ENCODE measurements around the gene HSPA4. TPM values are rescaled to one million over a fixed set of nuclear protein-coding genes. Genes with fewer than 3 reads are reported as not detected.
"Not testable (repeated sequence)": the region's sequence is repeated elsewhere in the genome, so short reads cannot be mapped to it uniquely, and the experiment has no call there.

The HSPA4 gene
- total RNA-seq, 1 donor from 2014 or later: 96.6 TPM

DNA sequence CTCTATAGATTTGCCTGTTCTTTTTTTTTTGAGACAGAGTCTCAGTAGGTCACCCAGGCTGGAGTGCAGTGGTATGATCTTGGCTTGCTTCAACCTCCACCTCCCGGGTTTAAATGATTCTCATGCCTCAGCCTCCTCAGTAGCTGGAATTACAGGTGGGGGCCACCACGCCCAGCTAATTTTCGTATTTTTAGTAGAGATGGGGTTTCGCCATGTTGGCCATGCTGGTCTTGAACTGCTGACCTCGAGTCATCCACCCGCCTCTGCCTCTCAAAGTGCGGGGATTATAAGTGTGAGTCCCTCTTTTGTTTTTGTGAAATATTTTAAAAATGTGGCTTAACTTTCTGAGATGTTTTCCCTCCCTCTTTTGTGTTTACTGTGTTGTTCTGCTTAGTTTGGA, 29.2 kb downstream of the HSPA4 start:
- Mint-ChIP-seq H3K4me1 (ENCODE audit: low read depth, unreplicated experiment) (peaks cover 2% of the 10 kb centered on the region), H3K27ac (ENCODE audit: unreplicated experiment) (no peak overlapping the region), H3K4me3 (ENCODE audit: unreplicated experiment) (no peak overlapping the region), H3K9me3 (ENCODE audit: unreplicated experiment) (peaks cover 2% of the 10 kb centered on the region), H3K27me3 (ENCODE audit: unreplicated experiment) (peaks cover 3% of the 10 kb centered on the region), H3K36me3 (ENCODE audit: unreplicated experiment) (peaks cover 1% of the 10 kb centered on the region)
- no peak for DNase-seq
- TF ChIP-seq, protein P1, sequence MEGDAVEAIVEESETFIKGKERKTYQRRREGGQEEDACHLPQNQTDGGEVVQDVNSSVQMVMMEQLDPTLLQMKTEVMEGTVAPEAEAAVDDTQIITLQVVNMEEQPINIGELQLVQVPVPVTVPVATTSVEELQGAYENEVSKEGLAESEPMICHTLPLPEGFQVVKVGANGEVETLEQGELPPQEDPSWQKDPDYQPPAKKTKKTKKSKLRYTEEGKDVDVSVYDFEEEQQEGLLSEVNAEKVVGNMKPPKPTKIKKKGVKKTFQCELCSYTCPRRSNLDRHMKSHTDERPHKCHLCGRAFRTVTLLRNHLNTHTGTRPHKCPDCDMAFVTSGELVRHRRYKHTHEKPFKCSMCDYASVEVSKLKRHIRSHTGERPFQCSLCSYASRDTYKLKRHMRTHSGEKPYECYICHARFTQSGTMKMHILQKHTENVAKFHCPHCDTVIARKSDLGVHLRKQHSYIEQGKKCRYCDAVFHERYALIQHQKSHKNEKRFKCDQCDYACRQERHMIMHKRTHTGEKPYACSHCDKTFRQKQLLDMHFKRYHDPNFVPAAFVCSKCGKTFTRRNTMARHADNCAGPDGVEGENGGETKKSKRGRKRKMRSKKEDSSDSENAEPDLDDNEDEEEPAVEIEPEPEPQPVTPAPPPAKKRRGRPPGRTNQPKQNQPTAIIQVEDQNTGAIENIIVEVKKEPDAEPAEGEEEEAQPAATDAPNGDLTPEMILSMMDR (IDR thresholded peaks at IDR 0.05; ENCODE audit: partially characterized antibody, unreplicated experiment): no peak

DNA sequence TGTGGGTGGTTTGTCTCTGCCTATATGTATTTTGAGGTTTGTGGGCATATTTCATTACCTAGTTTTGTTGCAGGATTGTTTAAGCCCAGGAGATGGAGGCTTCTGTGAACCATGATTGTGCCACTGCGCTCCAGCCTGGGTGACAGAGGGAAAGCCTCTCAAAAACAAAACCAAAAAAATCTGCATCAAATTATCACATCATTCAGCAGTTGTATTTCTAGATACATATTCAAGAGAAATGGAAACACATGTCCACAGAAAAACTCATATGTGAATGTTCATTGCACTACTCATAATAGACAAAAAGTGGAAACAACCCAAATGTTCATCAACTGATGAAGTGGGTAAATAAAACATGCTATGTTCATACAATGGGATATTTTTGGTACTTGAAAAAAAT, 29.9 kb downstream of the HSPA4 start:
- DNase-seq: no peak
- H3K36me3 Mint-ChIP-seq (ENCODE audit: unreplicated experiment): peaks cover 4% of the 10 kb centered on the region
- H3K4me1 Mint-ChIP-seq (ENCODE audit: low read depth, unreplicated experiment): peaks cover 2% of the 10 kb centered on the region
- no peak overlapping the region for H3K27ac Mint-ChIP-seq (ENCODE audit: unreplicated experiment)
- peaks cover 2% of the 10 kb centered on the region for H3K9me3 Mint-ChIP-seq (ENCODE audit: unreplicated experiment)
- H3K27me3 Mint-ChIP-seq (ENCODE audit: unreplicated experiment): peaks cover 3% of the 10 kb centered on the region
- TF ChIP-seq, protein P1 (IDR thresholded peaks at IDR 0.05; ENCODE audit: partially characterized antibody, unreplicated experiment): no peak
- no peak overlapping the region for H3K4me3 Mint-ChIP-seq (ENCODE audit: unreplicated experiment)

DNA sequence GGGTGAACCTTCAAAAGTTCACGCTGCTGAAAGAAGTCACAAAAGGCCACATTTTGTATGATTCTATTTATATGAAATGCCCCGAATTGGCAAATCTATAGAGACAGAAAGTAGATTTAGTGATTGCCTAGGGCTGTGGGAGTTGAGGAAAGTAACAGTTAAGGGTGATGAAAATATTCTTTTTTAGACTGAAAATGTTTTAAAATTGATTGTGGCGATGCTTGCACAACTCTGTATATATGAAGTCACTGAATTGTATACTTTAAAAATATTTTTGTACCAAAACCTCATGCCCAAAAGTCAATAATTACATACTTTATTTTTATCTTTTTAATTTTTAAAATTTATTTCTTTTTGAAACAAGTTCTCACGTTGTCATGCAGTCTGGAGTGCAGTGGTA, 30.3 kb downstream of the HSPA4 start:
- no peak overlapping the region for H3K4me3 Mint-ChIP-seq (ENCODE audit: unreplicated experiment)
- TF ChIP-seq, protein P1 (IDR thresholded peaks at IDR 0.05; ENCODE audit: partially characterized antibody, unreplicated experiment): no peak
- H3K27ac Mint-ChIP-seq (ENCODE audit: unreplicated experiment): no peak overlapping the region
- peaks cover 2% of the 10 kb centered on the region for H3K9me3 Mint-ChIP-seq (ENCODE audit: unreplicated experiment)
- H3K27me3 Mint-ChIP-seq (ENCODE audit: unreplicated experiment): peaks cover 3% of the 10 kb centered on the region
- no peak for DNase-seq
- H3K4me1 Mint-ChIP-seq (ENCODE audit: low read depth, unreplicated experiment): peaks cover 2% of the 10 kb centered on the region
- peaks cover 4% of the 10 kb centered on the region for H3K36me3 Mint-ChIP-seq (ENCODE audit: unreplicated experiment)

DNA sequence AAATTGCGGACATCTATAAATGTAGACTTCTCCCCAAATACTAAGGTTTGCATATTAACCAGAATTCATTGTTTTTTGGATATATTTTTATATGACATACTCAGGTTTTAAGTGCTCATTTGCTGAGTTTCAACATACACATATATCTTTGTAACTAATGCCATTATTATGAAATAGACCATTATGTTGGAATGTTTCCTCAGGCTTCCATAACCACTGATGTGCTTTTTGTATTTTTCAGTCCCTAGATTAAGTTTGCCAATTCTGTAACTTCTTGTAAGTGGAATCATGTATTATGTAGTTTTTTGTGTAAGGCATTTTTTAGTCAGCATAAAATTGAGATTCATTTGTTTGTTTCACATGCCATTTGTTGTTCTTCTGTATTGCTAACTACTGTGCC, 32.1 kb downstream of the HSPA4 start:
- H3K27me3 Mint-ChIP-seq (ENCODE audit: unreplicated experiment): peaks cover 3% of the 10 kb centered on the region
- peaks cover 2% of the 10 kb centered on the region for H3K4me1 Mint-ChIP-seq (ENCODE audit: low read depth, unreplicated experiment)
- no peak for DNase-seq
- no peak overlapping the region for H3K27ac Mint-ChIP-seq (ENCODE audit: unreplicated experiment)
- peaks cover 4% of the 10 kb centered on the region for H3K36me3 Mint-ChIP-seq (ENCODE audit: unreplicated experiment)
- no peak overlapping the region for H3K4me3 Mint-ChIP-seq (ENCODE audit: unreplicated experiment)
- H3K9me3 Mint-ChIP-seq (ENCODE audit: unreplicated experiment): peaks cover 2% of the 10 kb centered on the region
- TF ChIP-seq, protein P1 (IDR thresholded peaks at IDR 0.05; ENCODE audit: partially characterized antibody, unreplicated experiment): no peak

DNA sequence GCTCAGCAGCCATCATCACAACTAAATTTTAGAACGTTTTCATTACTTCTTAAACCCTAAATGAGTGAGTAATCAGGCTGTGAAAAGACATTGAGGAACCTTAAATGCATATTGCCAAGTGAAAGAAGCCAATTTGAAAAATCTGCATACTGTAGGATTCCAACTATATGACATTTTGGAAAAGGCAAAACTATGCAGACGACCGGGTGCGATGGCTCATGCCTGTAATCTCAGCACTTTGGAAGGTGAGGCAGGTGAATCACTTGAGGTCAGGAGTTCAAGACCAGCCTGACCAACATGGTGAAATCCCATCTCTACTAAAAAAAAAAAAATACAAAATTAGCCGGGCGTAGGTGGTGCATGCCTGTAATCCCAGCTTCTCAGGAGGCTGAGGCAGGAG, 33.4 kb downstream of the HSPA4 start:
- not testable (repeated sequence) for H3K4me1 Mint-ChIP-seq (ENCODE audit: low read depth, unreplicated experiment); H3K36me3 Mint-ChIP-seq (ENCODE audit: unreplicated experiment); H3K4me3 Mint-ChIP-seq (ENCODE audit: unreplicated experiment); DNase-seq; H3K27ac Mint-ChIP-seq (ENCODE audit: unreplicated experiment); H3K9me3 Mint-ChIP-seq (ENCODE audit: unreplicated experiment); H3K27me3 Mint-ChIP-seq (ENCODE audit: unreplicated experiment)
